22Rv1 (cell line): ENCODE data around the gene SPACA5B.

Source experiments
- ZFX ChIP-seq: fragments of 450-650 bp; IDR thresholded peaks from 2 replicates; pipeline ENCODE4 v1.6.1; 2017; ENCODE audit warnings: antibody characterized with exemption, borderline replicate concordance
- TF ChIP-seq, protein P1 (sequence below): fragments of 450-650 bp; IDR thresholded peaks from 2 replicates; pipeline ENCODE4 v1.5.1; 2017; ENCODE audit warnings: mild to moderate bottlenecking

DNA sequence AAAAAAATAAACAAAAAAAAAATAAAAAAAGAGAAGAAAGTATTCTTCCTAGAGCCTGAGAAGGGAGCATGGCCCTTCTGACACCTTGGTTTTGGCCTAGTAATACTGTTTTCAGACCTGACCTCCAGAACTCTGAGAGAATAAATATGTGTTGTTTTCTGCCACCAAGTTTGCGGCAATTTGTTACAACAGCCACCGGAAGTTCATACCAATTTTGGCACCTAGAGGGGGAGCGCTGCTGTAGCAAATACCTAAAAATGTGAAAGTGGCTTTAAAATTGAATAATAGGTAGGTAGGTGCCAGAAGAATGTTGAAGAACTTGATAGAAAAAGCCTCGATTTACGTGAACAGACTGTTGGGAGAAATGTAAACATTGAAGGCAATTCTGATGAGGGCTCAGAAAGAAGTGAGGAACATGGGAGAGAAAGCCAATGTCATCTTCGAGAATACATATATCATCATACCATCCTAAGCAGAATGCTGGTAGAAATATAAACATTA lies 27.5 kb upstream of the SPACA5B start:
- TF ChIP-seq, protein P1, sequence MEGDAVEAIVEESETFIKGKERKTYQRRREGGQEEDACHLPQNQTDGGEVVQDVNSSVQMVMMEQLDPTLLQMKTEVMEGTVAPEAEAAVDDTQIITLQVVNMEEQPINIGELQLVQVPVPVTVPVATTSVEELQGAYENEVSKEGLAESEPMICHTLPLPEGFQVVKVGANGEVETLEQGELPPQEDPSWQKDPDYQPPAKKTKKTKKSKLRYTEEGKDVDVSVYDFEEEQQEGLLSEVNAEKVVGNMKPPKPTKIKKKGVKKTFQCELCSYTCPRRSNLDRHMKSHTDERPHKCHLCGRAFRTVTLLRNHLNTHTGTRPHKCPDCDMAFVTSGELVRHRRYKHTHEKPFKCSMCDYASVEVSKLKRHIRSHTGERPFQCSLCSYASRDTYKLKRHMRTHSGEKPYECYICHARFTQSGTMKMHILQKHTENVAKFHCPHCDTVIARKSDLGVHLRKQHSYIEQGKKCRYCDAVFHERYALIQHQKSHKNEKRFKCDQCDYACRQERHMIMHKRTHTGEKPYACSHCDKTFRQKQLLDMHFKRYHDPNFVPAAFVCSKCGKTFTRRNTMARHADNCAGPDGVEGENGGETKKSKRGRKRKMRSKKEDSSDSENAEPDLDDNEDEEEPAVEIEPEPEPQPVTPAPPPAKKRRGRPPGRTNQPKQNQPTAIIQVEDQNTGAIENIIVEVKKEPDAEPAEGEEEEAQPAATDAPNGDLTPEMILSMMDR = no peak
- TF ChIP-seq ZFX = no peak
